NCI-H2171 treated with DMSO at 0.1 percent for 48 hours (cell line): ENCODE measurements around the gene ECE1.
A peak's percentile ranks its signal among the peaks of the same experiment; 100 is the strongest.

ENCODE experiments used
- DNase-seq: peaks from one replicate; lab custom pipeline; 2025; lab: John Stamatoyannopoulos, UW

Gene ECE1

GRCh38 chr1:21289700-21290545 lies at the start of gene ECE1:
Gene ECE1, minus strand, starts transcription at chr1:21290463. Its CDS starts 49 bp downstream, at chr1:21290414.
- peak; percentile 51 for DNase-seq

- DNase-seq = no peak
Observed at GRCh38 chr1:21339356-21340229, 49.3 kb upstream of the ECE1 start.

GRCh38 chr1:21338573-21339355 lies 48.5 kb upstream of the ECE1 start:
- DNase-seq = peak; percentile 91

DNA sequence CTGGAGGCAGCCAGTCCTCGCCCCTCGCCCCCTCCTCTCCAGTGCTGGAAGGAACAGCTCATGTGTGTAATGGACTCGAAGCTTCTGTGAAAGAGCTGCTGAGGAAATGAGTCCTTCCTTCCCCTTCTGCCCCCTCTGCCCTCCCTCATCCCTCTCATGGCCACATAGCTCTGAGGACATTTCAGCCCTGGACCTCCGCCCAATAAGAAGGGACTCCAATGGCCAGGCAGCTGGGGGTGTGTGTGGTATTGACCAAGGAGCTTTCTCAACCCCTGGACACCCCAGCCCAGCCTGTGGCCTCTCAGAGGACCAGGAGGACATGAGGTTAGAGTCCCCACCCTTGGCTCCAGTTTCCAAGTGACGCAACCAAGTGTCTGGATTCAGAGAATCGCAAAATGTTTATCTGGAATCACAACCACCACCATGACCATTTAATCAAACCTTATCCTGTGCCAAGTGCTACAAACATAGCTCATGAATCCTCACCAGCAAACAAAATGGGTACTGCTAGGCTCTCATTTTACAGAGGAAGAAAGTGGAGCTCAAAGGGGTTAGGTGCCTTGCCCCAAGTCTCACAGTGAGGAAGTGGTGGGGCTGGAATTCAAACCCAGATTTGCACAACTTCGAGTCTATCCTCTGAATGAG lies 47.8 kb upstream of the ECE1 start:
- DNase-seq = no peak

GRCh38 chr1:21337454-21337927 lies 47.2 kb upstream of the ECE1 start:
- DNase-seq = peak; percentile 52

DNA sequence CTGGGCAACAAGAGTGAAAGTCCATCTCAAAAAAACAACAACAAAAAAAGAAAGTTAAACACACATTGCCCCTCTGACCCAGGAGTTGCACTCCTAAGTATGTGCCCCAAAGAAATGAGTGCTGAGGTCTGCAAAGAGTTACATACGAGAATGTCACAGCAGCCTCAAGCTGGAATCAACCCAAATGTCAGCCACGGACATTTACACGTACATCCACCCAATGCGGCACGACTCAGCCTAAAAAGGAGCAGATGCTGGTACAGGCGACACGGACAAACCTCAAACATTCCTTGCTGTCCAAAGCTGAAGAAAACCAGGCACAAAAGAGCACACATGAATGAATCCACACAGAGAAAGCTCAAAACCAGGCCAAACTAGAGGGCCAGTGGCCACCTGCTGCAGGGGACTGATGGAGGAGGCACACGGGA lies 46.8 kb upstream of the ECE1 start:
- DNase-seq = peak; percentile 33

- DNase-seq = peak; percentile 92
Observed at GRCh38 chr1:21335750-21336224, 45.5 kb upstream of the ECE1 start.

GRCh38 chr1:21335088-21335691 lies 44.9 kb upstream of the ECE1 start:
- no peak for DNase-seq

- no peak for DNase-seq
Observed at GRCh38 chr1:21334214-21335087, 44.2 kb upstream of the ECE1 start.

- DNase-seq = no peak
Observed at GRCh38 chr1:21333824-21334213, 43.6 kb upstream of the ECE1 start.

DNA sequence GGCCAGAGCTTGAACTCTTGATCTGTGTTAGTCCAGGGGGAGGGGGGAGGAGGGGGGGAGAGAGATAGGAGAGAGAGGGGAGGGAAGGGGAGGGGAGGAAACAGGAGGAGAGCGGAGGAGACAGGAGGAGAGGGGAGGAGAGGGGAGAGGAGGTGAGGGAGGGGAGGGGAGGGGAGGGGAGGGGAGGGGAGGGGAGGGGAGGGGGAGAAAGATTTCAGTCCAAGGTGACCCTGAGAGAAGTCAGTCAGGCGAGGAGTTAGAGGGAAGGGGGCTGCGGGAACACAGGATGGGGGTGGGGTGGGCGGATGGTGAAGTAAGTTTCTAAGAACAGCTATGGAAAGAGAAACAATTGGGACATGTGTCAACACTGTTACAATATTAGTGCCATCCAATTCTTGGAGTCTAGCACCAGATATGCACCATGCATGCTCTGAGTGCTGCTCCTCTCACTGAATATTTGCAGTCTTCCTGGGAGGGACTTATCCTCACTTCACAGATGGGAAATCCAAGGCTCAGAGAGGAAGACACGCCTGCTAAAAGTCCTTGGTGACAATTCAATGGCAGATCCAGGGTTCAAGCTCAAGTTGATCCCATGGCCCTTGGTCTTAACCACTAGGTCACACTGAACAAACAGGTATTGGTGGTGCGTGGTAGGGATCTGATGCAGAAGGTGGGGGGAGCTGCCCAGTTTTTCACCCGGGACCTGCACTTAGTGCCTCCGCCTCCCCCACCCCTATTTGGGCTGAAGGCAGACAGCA lies 42.5 kb upstream of the ECE1 start:
- DNase-seq = peak; percentile 39

GRCh38 chr1:21331752-21332478 lies 41.7 kb upstream of the ECE1 start:
- DNase-seq = no peak

DNA sequence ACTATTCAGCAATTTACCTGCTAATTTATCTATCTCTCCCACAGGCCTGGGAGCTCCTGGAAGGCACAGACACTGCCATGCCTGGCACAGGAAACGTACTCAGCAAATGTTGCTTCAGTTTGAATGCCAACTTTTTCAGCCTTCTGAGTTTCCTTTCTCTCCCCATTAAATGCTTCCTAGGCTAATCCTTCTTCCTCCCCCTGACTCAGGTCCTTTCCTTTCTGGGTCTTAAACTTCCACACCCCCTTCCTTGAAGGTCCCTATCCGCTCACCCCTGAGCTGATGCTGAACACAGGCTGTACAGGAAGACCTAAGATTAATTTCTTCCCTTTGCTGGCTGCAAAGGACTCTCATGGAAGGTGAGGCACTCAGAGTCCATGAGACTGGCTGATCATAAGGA lies 40.3 kb upstream of the ECE1 start:
- DNase-seq = no peak

- no peak for DNase-seq
Observed at GRCh38 chr1:21329209-21329844, 39.1 kb upstream of the ECE1 start.

DNA sequence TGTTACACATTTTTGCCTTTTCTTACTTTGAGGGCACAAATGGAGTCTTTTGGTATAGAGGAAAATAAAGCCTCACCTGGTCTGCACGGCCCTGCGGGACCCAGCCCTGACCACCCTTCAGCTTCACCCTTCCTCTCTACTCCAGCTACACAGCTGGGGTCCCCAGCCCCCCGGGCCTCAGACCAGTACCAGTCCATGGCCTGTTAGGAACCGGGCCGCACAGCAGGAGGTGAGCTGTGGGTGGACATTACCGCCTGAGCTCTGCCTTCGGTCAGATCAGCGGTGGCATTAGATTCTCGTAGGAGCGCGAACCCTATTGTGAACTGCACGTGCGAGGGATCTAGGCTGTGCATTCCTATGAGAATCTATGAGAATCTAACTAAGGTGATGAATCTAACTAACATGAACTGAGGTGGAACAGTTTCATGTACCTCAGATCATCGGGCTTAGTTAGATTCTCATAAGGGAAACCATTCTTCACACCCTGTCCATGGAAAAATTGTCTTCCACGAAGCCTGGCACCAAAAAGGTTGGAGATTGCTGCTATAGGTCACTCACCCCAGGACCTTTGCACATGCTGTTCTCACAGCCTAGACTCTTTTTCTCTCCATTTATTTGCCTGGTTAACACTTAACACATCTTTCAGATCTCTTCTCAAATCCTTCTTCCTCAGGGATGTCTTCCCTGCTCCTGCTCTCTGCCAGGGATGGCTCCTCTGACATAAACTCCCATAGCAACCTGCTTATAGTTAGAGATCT lies 37.5 kb upstream of the ECE1 start:
- DNase-seq = no peak

DNA sequence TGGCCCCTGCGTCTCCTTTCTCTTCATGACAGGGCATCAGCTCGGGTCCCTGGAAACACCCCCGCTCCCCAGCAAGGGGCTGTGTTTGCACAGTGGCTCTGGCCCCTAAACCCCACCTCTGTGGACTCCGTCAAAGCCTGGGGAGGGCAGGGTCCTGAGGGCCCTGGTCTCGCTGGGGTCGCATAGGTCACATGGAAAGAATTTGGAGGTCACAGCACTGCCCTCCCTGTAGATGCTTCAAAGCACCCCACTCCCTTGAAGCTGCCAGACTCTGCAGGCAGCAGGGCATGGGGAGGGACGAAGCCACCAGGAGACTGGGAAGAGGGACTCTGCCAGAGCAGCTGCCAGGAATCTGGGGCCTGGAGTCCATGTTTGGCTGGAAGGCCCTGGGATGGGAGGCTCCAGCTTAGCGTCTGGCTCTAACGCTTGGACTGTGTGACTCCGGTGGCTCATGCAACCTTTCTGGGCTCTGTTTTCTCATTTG lies 36.6 kb upstream of the ECE1 start:
- DNase-seq = no peak
